Memory B cell (primary cell): ENCODE results near the gene TBL1XR1.

ENCODE experiments used
- ATAC-seq: fragments of 150-1000 bp; cut with Tn5 transposase; 2 replicates; pipeline ENCODE4 v1.10.0; 2021; ENCODE audit warnings: low read depth, mild to moderate bottlenecking, moderate library complexity
- DNase-seq, 2 donors: peaks; one replicate each; pipeline ENCODE4 v3.0.0; 2022; ENCODE audit warnings: low spot score in 2 of 2
- H3K27ac Mint-ChIP-seq: one replicate; pipeline ENCODE4 v1.8.0; 2022; ENCODE audit warnings: mild to moderate bottlenecking, moderate library complexity, mixed read lengths
- H3K27me3 Mint-ChIP-seq: one replicate; pipeline ENCODE4 v1.8.0; 2022; ENCODE audit warnings: mixed read lengths
- H3K36me3 Mint-ChIP-seq: one replicate; pipeline ENCODE4 v1.8.0; 2022; ENCODE audit warnings: mild to moderate bottlenecking, mixed read lengths
- H3K4me1 Mint-ChIP-seq: one replicate; pipeline ENCODE4 v1.8.0; 2022; ENCODE audit warnings: mixed read lengths
- H3K4me3 Mint-ChIP-seq: one replicate; pipeline ENCODE4 v1.8.0; 2022; ENCODE audit warnings: mild to moderate bottlenecking, moderate library complexity, mixed read lengths
- H3K9me3 Mint-ChIP-seq: one replicate; pipeline ENCODE4 v1.8.0; 2022; ENCODE audit warnings: mixed read lengths

Gene TBL1XR1

DNA sequence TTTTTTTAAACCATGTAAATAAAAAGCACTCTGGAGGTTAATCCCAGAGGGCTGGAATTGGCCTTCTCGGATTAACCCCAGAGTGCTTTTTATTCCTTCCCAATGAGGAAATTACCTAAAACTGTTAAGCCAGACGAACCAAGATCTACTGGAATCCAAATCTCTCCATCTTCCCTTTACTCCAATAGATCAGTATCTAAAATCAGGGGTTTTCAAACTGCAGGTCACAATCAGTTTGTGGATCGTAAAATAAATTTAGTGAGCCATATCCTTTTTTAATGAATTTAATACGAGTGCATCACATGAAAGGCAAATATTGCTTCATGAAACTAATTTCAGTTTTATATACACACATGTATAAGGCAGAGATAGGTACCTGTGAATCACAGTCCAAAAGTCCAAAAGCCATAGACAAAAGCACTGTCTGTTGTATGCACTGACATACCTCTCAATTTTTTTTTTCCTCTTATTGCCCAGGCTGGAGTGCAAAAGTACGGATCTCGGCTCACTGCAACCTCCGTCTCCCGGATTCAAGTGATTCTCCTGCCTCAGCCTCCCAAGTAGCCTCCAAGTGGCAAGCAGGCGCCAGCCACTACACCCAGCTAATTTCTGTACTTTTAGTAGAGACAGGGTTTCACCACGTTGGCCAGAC is 61.3 kb downstream of the TBL1XR1 start:
- H3K4me3 Mint-ChIP-seq, result no peak overlapping the region

GRCh38 chr3:177134816-177135210 is 62.5 kb downstream of the TBL1XR1 start:
- Mint-ChIP-seq H3K27ac (peak overlapping the region; percentile 36), H3K4me3 (no peak overlapping the region), H3K36me3 (peaks cover 24% of the 10 kb centered on the region), H3K9me3 (no peaks in the 10 kb centered on the region), H3K4me1 (peaks cover 54% of the 10 kb centered on the region), H3K27me3 (no peaks in the 10 kb centered on the region)
- ATAC-seq, result no peak
- DNase-seq, result no peak

More for the DNA sequence above, 61.3 kb downstream of the TBL1XR1 start:
- ATAC-seq (no peak), DNase-seq (no peak)
- no peaks in the 10 kb centered on the region for H3K27me3 Mint-ChIP-seq
- H3K36me3 Mint-ChIP-seq, result peaks cover 21% of the 10 kb centered on the region
- no peak overlapping the region for H3K27ac Mint-ChIP-seq
- no peaks in the 10 kb centered on the region for H3K9me3 Mint-ChIP-seq
- peaks cover 50% of the 10 kb centered on the region for H3K4me1 Mint-ChIP-seq

DNA sequence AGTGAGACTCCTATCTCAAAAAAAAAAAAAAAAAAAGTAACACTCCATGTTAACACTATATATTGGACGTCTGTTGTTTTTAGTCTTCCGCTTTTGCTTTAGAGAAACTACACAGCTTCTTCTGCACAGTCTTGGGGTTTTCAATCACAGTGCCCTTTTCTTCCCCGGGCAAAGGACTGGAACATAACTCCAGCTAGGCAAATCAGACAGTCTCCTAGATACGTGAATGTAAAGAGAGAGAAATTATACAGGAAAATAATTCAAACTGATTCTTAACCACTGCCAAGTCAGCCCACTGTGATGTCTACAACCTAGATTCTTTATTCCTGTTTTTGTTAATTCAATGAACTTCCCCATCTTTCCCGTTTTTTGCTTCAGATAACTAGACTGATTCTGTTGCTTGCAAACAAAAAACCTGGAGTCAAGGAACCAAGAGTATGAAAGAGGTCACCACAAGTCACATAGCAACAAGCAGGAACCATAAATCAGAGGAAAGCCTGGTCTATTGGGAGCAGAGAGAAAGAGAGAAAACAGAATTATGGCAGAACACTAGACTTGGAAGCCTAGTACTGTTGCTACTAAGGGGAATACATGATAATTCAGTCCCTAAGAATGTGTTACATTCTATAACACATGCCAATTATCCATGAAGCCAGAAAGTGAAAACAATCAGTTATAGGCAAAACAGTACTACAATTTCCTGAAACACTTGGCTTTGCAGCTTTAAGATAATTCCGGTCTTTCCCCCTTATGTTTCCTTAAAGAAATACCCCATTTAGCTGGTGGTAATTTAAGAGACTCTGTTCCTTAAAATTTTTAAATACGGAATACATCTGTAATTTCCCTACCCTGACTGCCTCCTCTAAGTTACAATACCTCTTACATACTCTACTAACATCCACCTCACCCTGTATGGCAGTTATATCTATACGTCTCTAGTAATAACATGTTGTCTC is 63.1 kb downstream of the TBL1XR1 start:
- no peak overlapping the region for H3K4me3 Mint-ChIP-seq
- no peak for DNase-seq
- H3K27me3 Mint-ChIP-seq, result no peaks in the 10 kb centered on the region
- peak overlapping the region; percentile 52 for H3K27ac Mint-ChIP-seq
- no peak for ATAC-seq
- H3K9me3 Mint-ChIP-seq, result no peaks in the 10 kb centered on the region
- H3K4me1 Mint-ChIP-seq, result peaks cover 49% of the 10 kb centered on the region
- peaks cover 24% of the 10 kb centered on the region for H3K36me3 Mint-ChIP-seq

DNA sequence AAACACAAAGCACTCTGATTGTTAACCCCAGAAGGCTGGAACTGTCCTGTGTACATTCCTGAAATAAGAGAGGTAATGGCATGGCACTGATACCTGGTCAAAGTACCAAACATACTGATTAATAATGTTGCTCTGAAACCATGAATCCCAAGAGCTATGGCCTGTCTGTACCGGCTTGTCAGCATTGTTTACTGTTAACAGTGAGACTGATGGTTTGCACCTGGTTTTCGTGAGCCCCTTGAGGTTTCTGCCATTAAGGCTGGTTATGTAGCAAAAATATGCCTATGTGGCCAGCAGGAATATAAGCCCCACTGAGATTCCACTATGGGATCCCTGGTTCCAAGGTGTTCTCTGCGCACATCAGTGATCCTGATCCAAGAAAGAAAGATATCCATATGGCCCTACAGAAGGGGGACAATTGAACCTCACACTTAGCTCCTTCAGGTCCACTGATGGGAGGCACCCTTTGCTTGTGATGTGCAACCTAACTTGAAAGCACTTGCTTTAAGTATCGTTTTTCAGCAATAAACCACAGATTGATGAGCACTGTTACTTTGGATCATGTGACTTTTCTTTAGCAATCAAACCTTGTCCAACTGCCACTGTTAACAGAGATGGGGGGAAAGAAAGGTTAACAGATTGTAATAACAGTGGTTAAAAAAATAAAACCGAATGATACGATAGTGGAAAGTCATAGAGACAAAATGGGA is 65.2 kb downstream of the TBL1XR1 start:
- Mint-ChIP-seq H3K27ac (peak overlapping the region; percentile 25), H3K36me3 (peaks cover 22% of the 10 kb centered on the region), H3K4me1 (peaks cover 47% of the 10 kb centered on the region), H3K9me3 (no peaks in the 10 kb centered on the region), H3K4me3 (no peak overlapping the region), H3K27me3 (no peaks in the 10 kb centered on the region)
- DNase-seq (no peak), ATAC-seq (no peak)

DNA sequence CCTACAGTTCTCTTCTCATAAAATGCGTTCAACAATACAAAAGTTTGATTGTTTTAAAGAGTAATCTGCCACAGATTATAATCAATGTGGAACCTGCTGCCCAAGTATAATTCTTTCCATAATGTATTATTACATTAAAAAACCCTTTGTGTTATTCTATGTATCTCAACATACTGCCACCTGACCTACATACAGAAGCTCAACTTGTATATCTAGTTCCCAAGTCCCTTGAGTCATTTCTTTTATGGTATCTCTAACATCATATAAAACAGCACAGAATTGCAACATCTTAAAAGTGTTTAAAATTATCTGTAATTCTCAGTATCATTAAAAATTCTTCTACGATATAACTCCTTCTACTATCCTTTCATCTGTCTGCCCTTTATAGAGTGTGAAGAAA is 70.3 kb downstream of the TBL1XR1 start:
- H3K4me1 Mint-ChIP-seq, result peaks cover 52% of the 10 kb centered on the region
- DNase-seq, result no peak
- no peaks in the 10 kb centered on the region for H3K9me3 Mint-ChIP-seq
- H3K27ac Mint-ChIP-seq, result no peak overlapping the region
- peaks cover 15% of the 10 kb centered on the region for H3K36me3 Mint-ChIP-seq
- no peak overlapping the region for H3K4me3 Mint-ChIP-seq
- no peak for ATAC-seq
- H3K27me3 Mint-ChIP-seq, result no peaks in the 10 kb centered on the region

DNA sequence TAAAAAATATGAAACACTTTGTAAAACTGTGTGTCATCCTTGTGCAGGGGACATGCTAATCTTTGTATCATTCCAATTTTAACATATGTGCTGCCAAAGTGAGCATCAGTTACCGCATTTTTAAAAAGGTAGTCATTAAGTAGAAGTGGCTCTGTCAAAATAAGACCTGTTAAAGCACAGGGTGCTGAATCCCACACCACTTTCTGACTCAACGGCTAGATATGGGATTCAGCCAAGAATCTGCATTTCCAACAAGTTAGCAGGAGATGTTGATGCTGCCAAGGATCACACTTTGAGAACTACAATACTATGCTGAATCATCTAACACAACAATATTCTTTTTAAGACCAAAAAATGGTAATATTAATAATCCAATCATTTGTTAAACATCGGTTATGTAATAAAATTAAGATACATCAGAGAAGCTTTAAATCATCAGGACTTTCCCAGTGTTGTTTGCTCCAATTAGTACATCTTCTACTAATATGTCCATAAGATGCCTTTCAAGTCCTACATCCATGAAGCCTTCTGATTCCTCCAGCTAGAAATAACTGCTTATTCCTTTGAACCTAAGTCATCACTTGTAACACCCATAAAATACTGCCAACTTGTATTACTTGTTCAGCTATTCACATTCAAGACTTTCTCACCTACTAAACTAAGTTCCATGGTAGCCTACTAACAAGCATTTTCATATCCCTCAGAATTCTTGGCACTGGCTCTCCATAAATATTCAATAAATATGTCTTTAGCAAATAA is 71.1 kb downstream of the TBL1XR1 start:
- DNase-seq, result no peak

GRCh38 chr3:177124882-177125281 is 72.4 kb downstream of the TBL1XR1 start:
- Mint-ChIP-seq H3K4me1 (peaks cover 55% of the 10 kb centered on the region), H3K27ac (no peak overlapping the region), H3K4me3 (no peak overlapping the region), H3K9me3 (no peaks in the 10 kb centered on the region), H3K27me3 (no peaks in the 10 kb centered on the region), H3K36me3 (peaks cover 13% of the 10 kb centered on the region)
- ATAC-seq (no peak), DNase-seq (no peak)

More for the DNA sequence above, 71.1 kb downstream of the TBL1XR1 start:
- peaks cover 15% of the 10 kb centered on the region for H3K36me3 Mint-ChIP-seq
- no peak overlapping the region for H3K4me3 Mint-ChIP-seq
- H3K27ac Mint-ChIP-seq, result no peak overlapping the region
- H3K9me3 Mint-ChIP-seq, result no peaks in the 10 kb centered on the region
- peaks cover 51% of the 10 kb centered on the region for H3K4me1 Mint-ChIP-seq
- no peak for ATAC-seq
- H3K27me3 Mint-ChIP-seq, result no peaks in the 10 kb centered on the region

DNA sequence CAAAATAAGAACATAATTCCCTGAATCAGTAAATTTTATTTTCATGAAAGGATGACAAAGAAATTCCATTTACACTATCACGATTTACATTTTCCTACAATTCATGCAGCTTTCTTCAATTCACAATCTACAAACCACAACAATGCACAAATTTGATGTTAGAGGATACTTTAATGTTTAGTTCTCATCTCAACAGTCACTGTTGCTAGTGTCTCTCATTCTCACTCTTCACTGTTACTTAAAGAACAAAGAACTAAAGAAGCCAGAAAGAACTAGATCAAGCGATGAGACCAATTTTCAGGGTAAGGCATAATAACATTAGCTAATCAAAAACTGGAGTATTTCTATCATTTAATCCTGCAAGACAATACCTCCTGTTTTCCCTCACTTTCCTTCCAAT is 73.5 kb downstream of the TBL1XR1 start:
- H3K27me3 Mint-ChIP-seq, result no peaks in the 10 kb centered on the region
- peaks cover 59% of the 10 kb centered on the region for H3K4me1 Mint-ChIP-seq
- no peaks in the 10 kb centered on the region for H3K9me3 Mint-ChIP-seq
- ATAC-seq, result no peak
- H3K4me3 Mint-ChIP-seq, result no peak overlapping the region
- no peak for DNase-seq
- H3K36me3 Mint-ChIP-seq, result peaks cover 12% of the 10 kb centered on the region
- H3K27ac Mint-ChIP-seq, result no peak overlapping the region

DNA sequence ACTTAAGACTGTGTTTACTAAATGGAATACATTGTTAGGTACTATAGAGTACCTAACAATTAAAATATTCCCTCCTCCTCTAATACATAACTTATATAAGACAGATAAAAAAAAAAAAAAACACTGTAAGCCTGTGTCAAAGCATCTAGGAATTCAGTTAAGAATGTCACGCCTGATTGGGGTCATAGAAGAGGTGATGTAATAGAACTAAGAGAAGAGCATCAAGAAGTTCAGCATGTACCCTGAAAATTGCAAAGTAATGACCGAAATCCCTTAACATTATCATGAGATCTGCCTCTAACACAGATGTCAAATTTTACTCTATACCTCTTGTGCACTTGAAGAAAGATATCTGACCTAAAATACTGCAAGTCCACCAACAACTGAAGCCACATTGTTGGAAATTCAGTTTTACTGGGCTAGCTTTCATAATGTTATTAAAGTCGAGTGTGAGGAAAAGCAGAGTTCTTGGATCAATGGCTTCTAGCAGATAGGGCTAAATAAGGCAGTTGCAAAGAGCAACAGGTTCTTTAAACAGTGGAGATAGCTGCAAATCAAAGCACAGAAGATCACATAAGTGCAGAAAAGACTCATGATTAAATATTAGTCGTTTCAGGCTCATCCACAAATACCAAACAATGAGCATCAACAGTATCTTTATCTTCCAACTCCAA is 75.0 kb downstream of the TBL1XR1 start:
- Mint-ChIP-seq H3K9me3 (no peaks in the 10 kb centered on the region), H3K27ac (peak overlapping the region; percentile 47), H3K27me3 (no peaks in the 10 kb centered on the region), H3K36me3 (peaks cover 6% of the 10 kb centered on the region), H3K4me3 (no peak overlapping the region), H3K4me1 (peaks cover 61% of the 10 kb centered on the region)
- ATAC-seq, result no peak
- DNase-seq, result no peak

GRCh38 chr3:177119829-177120228 is 77.5 kb downstream of the TBL1XR1 start:
- Mint-ChIP-seq H3K4me1 (peaks cover 53% of the 10 kb centered on the region), H3K9me3 (peaks cover 2% of the 10 kb centered on the region), H3K27ac (peak overlapping the region; percentile 73), H3K36me3 (peaks cover 8% of the 10 kb centered on the region), H3K27me3 (no peaks in the 10 kb centered on the region), H3K4me3 (no peak overlapping the region)
- ATAC-seq, result peak; percentile 29
- DNase-seq, result no peak

DNA sequence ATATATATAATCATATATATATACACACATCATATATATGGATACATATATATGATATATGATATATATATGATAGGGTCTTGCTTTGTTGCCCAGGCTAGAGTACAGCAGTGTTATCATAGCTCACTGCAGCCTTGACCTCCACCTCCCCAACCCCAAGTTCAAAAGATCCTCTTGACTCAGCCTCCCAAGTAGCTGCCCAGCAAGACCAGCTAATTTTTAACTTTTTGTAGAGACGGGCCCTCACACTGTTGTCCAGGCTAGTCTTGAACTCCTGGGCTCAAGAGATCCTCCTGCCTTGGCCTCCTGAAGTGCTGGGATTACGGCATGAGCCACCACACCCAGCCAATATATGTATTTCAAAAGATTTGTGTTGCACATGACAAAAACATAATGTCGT is 83.0 kb downstream of the TBL1XR1 start:
- Mint-ChIP-seq H3K4me3 (no peak overlapping the region), H3K27ac (no peak overlapping the region), H3K9me3 (peaks cover 2% of the 10 kb centered on the region), H3K27me3 (no peaks in the 10 kb centered on the region), H3K36me3 (peaks cover 8% of the 10 kb centered on the region), H3K4me1 (peaks cover 42% of the 10 kb centered on the region)
- ATAC-seq, result no peak
- no peak for DNase-seq

- no peaks in the 10 kb centered on the region for H3K27me3 Mint-ChIP-seq
- ATAC-seq (no peak), DNase-seq (no peak)
- peaks cover 2% of the 10 kb centered on the region for H3K9me3 Mint-ChIP-seq
- peaks cover 38% of the 10 kb centered on the region for H3K4me1 Mint-ChIP-seq
- no peak overlapping the region for H3K27ac Mint-ChIP-seq
- peaks cover 8% of the 10 kb centered on the region for H3K36me3 Mint-ChIP-seq
- no peak overlapping the region for H3K4me3 Mint-ChIP-seq
Observed at GRCh38 chr3:177111541-177111949, 85.7 kb downstream of the TBL1XR1 start.

DNA sequence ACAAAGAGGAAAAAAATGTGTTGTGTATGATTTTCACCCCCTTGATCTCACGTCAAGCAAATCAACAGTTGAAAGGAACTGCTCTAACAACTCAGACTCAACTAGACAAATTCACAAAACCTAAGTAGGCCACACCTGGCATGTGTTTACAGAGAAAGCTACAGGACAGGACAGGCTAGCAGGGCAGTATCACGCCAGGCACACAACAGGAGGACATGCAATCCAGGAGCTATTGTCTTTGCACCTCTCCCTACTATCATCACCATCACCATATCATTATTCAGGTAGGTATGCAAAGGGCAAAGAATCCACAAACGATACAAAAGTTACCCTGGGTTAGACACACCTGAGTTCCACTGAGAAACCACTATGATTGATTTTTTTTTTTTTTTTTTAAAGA is 86.4 kb downstream of the TBL1XR1 start:
- no peak overlapping the region for H3K4me3 Mint-ChIP-seq
- DNase-seq (no peak), ATAC-seq (no peak)
- H3K9me3 Mint-ChIP-seq, result no peaks in the 10 kb centered on the region
- peak overlapping the region; percentile 79 for H3K27ac Mint-ChIP-seq
- H3K36me3 Mint-ChIP-seq, result peaks cover 6% of the 10 kb centered on the region
- no peaks in the 10 kb centered on the region for H3K27me3 Mint-ChIP-seq
- H3K4me1 Mint-ChIP-seq, result peaks cover 38% of the 10 kb centered on the region
